ENCODE data around the gene DENND4B.

Gene DENND4B

GRCh38 chr1:153880962-153881361, 65.6 kb downstream of the DENND4B start:
- peak; percentile 97 for DNase-seq

- DNase-seq = no peak
Measured at GRCh38 chr1:153880024-153880423, 66.5 kb downstream of the DENND4B start.
